PFSK-1 (cell line): ENCODE data around the gene CKAP5.

Source experiments
- FOXP2 ChIP-seq: optimal IDR thresholded peaks from 2 replicates; pipeline ENCODE3; 2011; ENCODE audit warnings: borderline replicate concordance, control low read depth, inconsistent platforms; ENCODE audit not compliant: insufficient read depth; ENCODE audit errors: extremely low read length, extremely low read depth
- POLR2AphosphoS5 ChIP-seq: IDR thresholded peaks from 2 replicates; pipeline ENCODE4 v1.6.1; 2012; ENCODE audit warnings: low read depth, mild to moderate bottlenecking, control low read depth, low read length, moderate library complexity
- SIN3A ChIP-seq: IDR thresholded peaks from 2 replicates; pipeline ENCODE4 v1.6.1; 2012; ENCODE audit warnings: mild to moderate bottlenecking, low read length, moderate library complexity, borderline replicate concordance; ENCODE audit not compliant: insufficient read depth
- TAF1 ChIP-seq: IDR thresholded peaks from 2 replicates; pipeline ENCODE4 v1.6.1; 2012; ENCODE audit warnings: low read length, control low read depth, borderline replicate concordance; ENCODE audit not compliant: insufficient read depth
- TF ChIP-seq, protein P1 (sequence below), 2 experiments: IDR thresholded peaks; 2 replicates each; pipeline versions ENCODE4 v1.6.1 to v1.8.0; 2011 to 2012; ENCODE audit warnings: low read depth in 2 of 2, low read length in 2 of 2, control low read depth in 1 of 2, inconsistent platforms in 1 of 2, mild to moderate bottlenecking in 1 of 2, moderate library complexity in 1 of 2; ENCODE audit not compliant: insufficient read depth in 1 of 2

Gene CKAP5

DNA sequence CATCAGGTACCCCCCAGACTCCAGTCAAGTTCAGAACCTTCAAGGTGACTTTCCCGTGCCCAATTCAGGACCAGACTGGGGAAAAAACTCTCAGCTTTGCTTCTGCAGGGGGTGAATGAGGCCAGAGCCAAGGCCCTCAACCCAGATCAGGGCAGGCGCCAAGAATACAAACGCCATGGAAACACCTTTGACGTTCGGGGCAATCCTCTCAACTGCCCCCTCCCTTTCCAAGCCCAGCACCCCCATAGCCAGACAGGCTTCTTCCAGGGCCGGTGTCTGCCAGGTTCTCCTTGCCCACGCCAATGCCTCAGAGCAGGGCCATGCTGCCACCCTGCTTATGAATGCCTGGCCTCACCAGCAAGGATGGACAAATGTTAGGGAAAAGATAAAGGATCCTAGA lies 151.5 kb downstream of the CKAP5 start:
- TF ChIP-seq TAF1 (no peak), SIN3A (no peak), FOXP2 (no peak), POLR2AphosphoS5 (no peak)
- TF ChIP-seq, protein P1, sequence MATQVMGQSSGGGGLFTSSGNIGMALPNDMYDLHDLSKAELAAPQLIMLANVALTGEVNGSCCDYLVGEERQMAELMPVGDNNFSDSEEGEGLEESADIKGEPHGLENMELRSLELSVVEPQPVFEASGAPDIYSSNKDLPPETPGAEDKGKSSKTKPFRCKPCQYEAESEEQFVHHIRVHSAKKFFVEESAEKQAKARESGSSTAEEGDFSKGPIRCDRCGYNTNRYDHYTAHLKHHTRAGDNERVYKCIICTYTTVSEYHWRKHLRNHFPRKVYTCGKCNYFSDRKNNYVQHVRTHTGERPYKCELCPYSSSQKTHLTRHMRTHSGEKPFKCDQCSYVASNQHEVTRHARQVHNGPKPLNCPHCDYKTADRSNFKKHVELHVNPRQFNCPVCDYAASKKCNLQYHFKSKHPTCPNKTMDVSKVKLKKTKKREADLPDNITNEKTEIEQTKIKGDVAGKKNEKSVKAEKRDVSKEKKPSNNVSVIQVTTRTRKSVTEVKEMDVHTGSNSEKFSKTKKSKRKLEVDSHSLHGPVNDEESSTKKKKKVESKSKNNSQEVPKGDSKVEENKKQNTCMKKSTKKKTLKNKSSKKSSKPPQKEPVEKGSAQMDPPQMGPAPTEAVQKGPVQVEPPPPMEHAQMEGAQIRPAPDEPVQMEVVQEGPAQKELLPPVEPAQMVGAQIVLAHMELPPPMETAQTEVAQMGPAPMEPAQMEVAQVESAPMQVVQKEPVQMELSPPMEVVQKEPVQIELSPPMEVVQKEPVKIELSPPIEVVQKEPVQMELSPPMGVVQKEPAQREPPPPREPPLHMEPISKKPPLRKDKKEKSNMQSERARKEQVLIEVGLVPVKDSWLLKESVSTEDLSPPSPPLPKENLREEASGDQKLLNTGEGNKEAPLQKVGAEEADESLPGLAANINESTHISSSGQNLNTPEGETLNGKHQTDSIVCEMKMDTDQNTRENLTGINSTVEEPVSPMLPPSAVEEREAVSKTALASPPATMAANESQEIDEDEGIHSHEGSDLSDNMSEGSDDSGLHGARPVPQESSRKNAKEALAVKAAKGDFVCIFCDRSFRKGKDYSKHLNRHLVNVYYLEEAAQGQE (IDR thresholded peaks at IDR 0.05; ENCODE audit: insufficient read depth in 1 of 2, low read depth in 2 of 2, low read length in 2 of 2) = no peak

DNA sequence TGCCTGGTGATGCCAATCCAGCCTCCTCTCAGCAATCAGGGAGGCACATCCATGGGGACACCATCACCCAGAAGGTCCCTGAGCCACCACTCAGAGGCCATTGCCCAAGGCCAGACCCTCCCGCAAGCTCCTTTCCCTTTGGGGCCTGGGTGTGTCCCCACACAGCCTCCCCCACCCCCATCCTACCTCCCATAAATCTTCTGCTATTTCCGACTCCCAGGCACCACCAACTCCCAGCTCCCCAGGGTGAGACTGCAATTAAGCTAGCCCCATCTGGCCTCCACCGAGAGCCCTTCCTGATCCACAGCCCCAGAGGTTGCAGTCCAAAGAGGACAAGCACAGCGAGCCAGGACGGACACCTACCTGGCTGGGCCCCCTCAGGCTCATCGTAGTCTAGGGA lies 152.0 kb downstream of the CKAP5 start:
- no peak for TF ChIP-seq SIN3A
- TF ChIP-seq TAF1 = no peak
- TF ChIP-seq FOXP2 = no peak
- TF ChIP-seq POLR2AphosphoS5 = no peak
- TF ChIP-seq, protein P1 (IDR thresholded peaks at IDR 0.05; ENCODE audit: insufficient read depth in 1 of 2, low read depth in 2 of 2, low read length in 2 of 2) = no peak

DNA sequence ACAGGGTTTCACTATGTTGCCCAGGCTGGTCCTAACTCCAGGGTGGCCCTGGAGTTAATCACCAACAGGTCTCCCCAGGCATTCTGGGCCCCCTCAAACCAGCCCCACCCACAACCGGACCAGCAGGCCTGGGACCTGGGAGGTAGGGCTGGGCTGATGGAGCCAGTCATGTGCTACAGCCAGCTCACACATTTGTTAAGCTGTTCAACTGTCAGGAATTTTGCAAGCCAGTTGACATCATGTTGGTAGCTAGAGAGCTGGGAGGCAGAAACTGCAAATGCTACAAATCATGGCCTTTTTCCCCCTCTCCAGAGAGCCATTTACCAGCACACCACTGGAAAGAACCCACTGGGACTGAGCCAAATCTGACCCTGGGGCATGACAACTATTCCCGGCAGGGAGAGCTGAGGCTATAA lies 152.5 kb downstream of the CKAP5 start:
- TF ChIP-seq FOXP2 = no peak
- TF ChIP-seq POLR2AphosphoS5 = no peak
- no peak for TF ChIP-seq TAF1
- TF ChIP-seq, protein P1 (IDR thresholded peaks at IDR 0.05; ENCODE audit: insufficient read depth in 1 of 2, low read depth in 2 of 2, low read length in 2 of 2) = no peak
- TF ChIP-seq SIN3A = no peak
